ENCODE data around the gene ZP2.

Gene ZP2

GRCh38 chr16:21233045-21233520 lies 21.7 kb upstream of the ZP2 start:
- Histone ChIP-seq H3K9me3 (ENCODE audit: control insufficient read depth, low read length) (no peaks in the 10 kb centered on the region), H3K4me1 (ENCODE audit: control insufficient read depth, insufficient read depth, low read length) (no peaks in the 10 kb centered on the region), H3K27me3 (ENCODE audit: control insufficient read depth, insufficient read depth, low read length) (no peaks in the 10 kb centered on the region), H3K36me3 (ENCODE audit: control insufficient read depth, insufficient read depth, low read length) (no peaks in the 10 kb centered on the region), H3K4me3 (ENCODE audit: low read length) (no peak overlapping the region), H3K9ac (ENCODE audit: low read length) (no peak overlapping the region)

- Histone ChIP-seq H3K36me3 (ENCODE audit: control insufficient read depth, insufficient read depth, low read length) (no peaks in the 10 kb centered on the region), H3K4me3 (ENCODE audit: low read length) (no peak overlapping the region), H3K9me3 (ENCODE audit: control insufficient read depth, low read length) (no peaks in the 10 kb centered on the region), H3K27me3 (ENCODE audit: control insufficient read depth, insufficient read depth, low read length) (no peaks in the 10 kb centered on the region), H3K9ac (ENCODE audit: low read length) (no peak overlapping the region), H3K4me1 (ENCODE audit: control insufficient read depth, insufficient read depth, low read length) (no peaks in the 10 kb centered on the region)
Measured at GRCh38 chr16:21228361-21228872, 17.0 kb upstream of the ZP2 start.

DNA sequence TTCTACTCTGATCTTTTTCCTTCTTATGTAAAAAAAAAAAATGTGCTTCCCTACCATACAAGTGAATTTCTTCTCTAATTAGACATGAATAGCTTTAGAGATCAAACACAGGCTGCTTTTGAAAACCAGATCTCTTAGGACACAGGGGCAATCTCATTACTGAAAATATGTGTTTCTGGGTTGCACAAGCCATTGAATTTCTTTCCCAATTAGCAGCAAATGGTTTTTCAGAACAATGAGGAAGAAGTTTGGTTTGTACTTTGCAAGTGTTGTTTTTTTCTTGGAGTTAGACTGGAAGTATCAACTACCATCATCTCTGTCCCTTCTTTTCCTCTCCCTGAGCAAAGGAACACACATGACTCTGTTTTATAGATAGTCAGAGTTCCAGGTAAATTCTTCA lies 16.5 kb upstream of the ZP2 start:
- H3K36me3 ChIP-seq (ENCODE audit: control insufficient read depth, insufficient read depth, low read length) = no peaks in the 10 kb centered on the region
- H3K9ac ChIP-seq (ENCODE audit: low read length) = no peak overlapping the region
- no peaks in the 10 kb centered on the region for H3K9me3 ChIP-seq (ENCODE audit: control insufficient read depth, low read length)
- H3K27me3 ChIP-seq (ENCODE audit: control insufficient read depth, insufficient read depth, low read length) = no peaks in the 10 kb centered on the region
- H3K4me3 ChIP-seq (ENCODE audit: low read length) = no peak overlapping the region
- H3K4me1 ChIP-seq (ENCODE audit: control insufficient read depth, insufficient read depth, low read length) = no peaks in the 10 kb centered on the region

DNA sequence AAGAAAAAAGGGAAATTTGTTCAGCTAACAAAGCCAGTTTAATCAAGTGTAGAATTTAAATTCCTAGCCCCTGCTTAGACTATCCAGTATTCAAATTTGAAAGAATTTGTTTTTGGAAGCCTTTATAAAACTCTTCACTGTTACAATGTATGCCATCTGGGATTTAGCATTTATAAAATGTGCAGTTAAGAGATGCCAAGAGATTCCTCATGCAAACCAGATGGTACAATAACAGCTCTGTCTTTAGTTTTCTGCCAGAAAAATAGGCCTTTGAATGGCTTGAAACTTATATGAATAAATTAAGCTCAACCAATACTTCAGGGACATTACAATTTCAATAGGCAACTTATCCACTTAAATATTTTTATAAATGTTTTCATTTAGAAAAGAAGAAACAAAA lies 15.4 kb upstream of the ZP2 start:
- Histone ChIP-seq H3K9ac (ENCODE audit: low read length) (no peak overlapping the region), H3K36me3 (ENCODE audit: control insufficient read depth, insufficient read depth, low read length) (no peaks in the 10 kb centered on the region), H3K4me3 (ENCODE audit: low read length) (no peak overlapping the region), H3K9me3 (ENCODE audit: control insufficient read depth, low read length) (no peaks in the 10 kb centered on the region), H3K27me3 (ENCODE audit: control insufficient read depth, insufficient read depth, low read length) (no peaks in the 10 kb centered on the region), H3K4me1 (ENCODE audit: control insufficient read depth, insufficient read depth, low read length) (no peaks in the 10 kb centered on the region)

GRCh38 chr16:21224800-21225199 lies 13.4 kb upstream of the ZP2 start:
- Histone ChIP-seq H3K27me3 (ENCODE audit: control insufficient read depth, insufficient read depth, low read length) (no peaks in the 10 kb centered on the region), H3K4me1 (ENCODE audit: control insufficient read depth, insufficient read depth, low read length) (no peaks in the 10 kb centered on the region), H3K36me3 (ENCODE audit: control insufficient read depth, insufficient read depth, low read length) (no peaks in the 10 kb centered on the region), H3K4me3 (ENCODE audit: low read length) (no peak overlapping the region), H3K9ac (ENCODE audit: low read length) (no peak overlapping the region), H3K9me3 (ENCODE audit: control insufficient read depth, low read length) (no peaks in the 10 kb centered on the region)

GRCh38 chr16:21223787-21224186 lies 12.4 kb upstream of the ZP2 start:
- Histone ChIP-seq H3K4me1 (ENCODE audit: control insufficient read depth, insufficient read depth, low read length) (no peaks in the 10 kb centered on the region), H3K9me3 (ENCODE audit: control insufficient read depth, low read length) (no peaks in the 10 kb centered on the region), H3K9ac (ENCODE audit: low read length) (no peak overlapping the region), H3K27me3 (ENCODE audit: control insufficient read depth, insufficient read depth, low read length) (no peaks in the 10 kb centered on the region), H3K4me3 (ENCODE audit: low read length) (no peak overlapping the region), H3K36me3 (ENCODE audit: control insufficient read depth, insufficient read depth, low read length) (no peaks in the 10 kb centered on the region)

GRCh38 chr16:21222495-21223337 lies 11.3 kb upstream of the ZP2 start:
- no peaks in the 10 kb centered on the region for H3K36me3 ChIP-seq (ENCODE audit: control insufficient read depth, insufficient read depth, low read length)
- no peak overlapping the region for H3K9ac ChIP-seq (ENCODE audit: low read length)
- no peaks in the 10 kb centered on the region for H3K4me1 ChIP-seq (ENCODE audit: control insufficient read depth, insufficient read depth, low read length)
- no peaks in the 10 kb centered on the region for H3K9me3 ChIP-seq (ENCODE audit: control insufficient read depth, low read length)
- no peak overlapping the region for H3K4me3 ChIP-seq (ENCODE audit: low read length)
- H3K27me3 ChIP-seq (ENCODE audit: control insufficient read depth, insufficient read depth, low read length) = no peaks in the 10 kb centered on the region

DNA sequence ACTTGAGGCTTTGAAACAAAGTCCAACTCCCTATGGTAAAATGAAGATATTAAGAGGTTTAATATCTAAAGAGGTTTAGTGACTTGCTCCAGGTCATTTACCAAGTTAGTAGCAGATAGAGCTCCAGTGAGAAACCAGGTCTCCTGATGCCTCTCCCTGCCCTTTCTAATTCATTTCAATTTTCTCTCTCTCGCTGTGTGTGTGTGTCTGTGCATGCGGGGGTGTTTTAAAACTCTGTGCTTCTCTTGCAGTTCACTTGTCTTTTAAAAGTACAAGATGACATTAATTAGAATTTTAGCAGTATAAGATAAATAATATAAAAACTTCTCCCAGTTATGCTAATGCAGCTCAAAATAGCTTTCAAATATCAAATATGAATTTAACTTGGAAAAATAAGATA lies 8.2 kb upstream of the ZP2 start:
- H3K27me3 ChIP-seq (ENCODE audit: control insufficient read depth, insufficient read depth, low read length) = no peaks in the 10 kb centered on the region
- no peak overlapping the region for H3K9ac ChIP-seq (ENCODE audit: low read length)
- H3K4me1 ChIP-seq (ENCODE audit: control insufficient read depth, insufficient read depth, low read length) = no peaks in the 10 kb centered on the region
- H3K36me3 ChIP-seq (ENCODE audit: control insufficient read depth, insufficient read depth, low read length) = no peaks in the 10 kb centered on the region
- no peak overlapping the region for H3K4me3 ChIP-seq (ENCODE audit: low read length)
- no peaks in the 10 kb centered on the region for H3K9me3 ChIP-seq (ENCODE audit: control insufficient read depth, low read length)

GRCh38 chr16:21218153-21218552 lies 6.8 kb upstream of the ZP2 start:
- no peaks in the 10 kb centered on the region for H3K36me3 ChIP-seq (ENCODE audit: control insufficient read depth, insufficient read depth, low read length)
- H3K4me1 ChIP-seq (ENCODE audit: control insufficient read depth, insufficient read depth, low read length) = no peaks in the 10 kb centered on the region
- no peaks in the 10 kb centered on the region for H3K27me3 ChIP-seq (ENCODE audit: control insufficient read depth, insufficient read depth, low read length)
- no peaks in the 10 kb centered on the region for H3K9me3 ChIP-seq (ENCODE audit: control insufficient read depth, low read length)
- H3K9ac ChIP-seq (ENCODE audit: low read length) = no peak overlapping the region
- H3K4me3 ChIP-seq (ENCODE audit: low read length) = no peak overlapping the region

GRCh38 chr16:21217121-21217520 lies 5.7 kb upstream of the ZP2 start:
- Histone ChIP-seq H3K9ac (ENCODE audit: low read length) (no peak overlapping the region), H3K27me3 (ENCODE audit: control insufficient read depth, insufficient read depth, low read length) (no peaks in the 10 kb centered on the region), H3K9me3 (ENCODE audit: control insufficient read depth, low read length) (no peaks in the 10 kb centered on the region), H3K4me3 (ENCODE audit: low read length) (no peak overlapping the region), H3K4me1 (ENCODE audit: control insufficient read depth, insufficient read depth, low read length) (no peaks in the 10 kb centered on the region), H3K36me3 (ENCODE audit: control insufficient read depth, insufficient read depth, low read length) (no peaks in the 10 kb centered on the region)

GRCh38 chr16:21214086-21214485 lies 2.7 kb upstream of the ZP2 start:
- Histone ChIP-seq H3K36me3 (ENCODE audit: control insufficient read depth, insufficient read depth, low read length) (no peaks in the 10 kb centered on the region), H3K27me3 (ENCODE audit: control insufficient read depth, insufficient read depth, low read length) (no peaks in the 10 kb centered on the region), H3K9ac (ENCODE audit: low read length) (no peak overlapping the region), H3K4me3 (ENCODE audit: low read length) (no peak overlapping the region), H3K4me1 (ENCODE audit: control insufficient read depth, insufficient read depth, low read length) (no peaks in the 10 kb centered on the region), H3K9me3 (ENCODE audit: control insufficient read depth, low read length) (no peaks in the 10 kb centered on the region)

DNA sequence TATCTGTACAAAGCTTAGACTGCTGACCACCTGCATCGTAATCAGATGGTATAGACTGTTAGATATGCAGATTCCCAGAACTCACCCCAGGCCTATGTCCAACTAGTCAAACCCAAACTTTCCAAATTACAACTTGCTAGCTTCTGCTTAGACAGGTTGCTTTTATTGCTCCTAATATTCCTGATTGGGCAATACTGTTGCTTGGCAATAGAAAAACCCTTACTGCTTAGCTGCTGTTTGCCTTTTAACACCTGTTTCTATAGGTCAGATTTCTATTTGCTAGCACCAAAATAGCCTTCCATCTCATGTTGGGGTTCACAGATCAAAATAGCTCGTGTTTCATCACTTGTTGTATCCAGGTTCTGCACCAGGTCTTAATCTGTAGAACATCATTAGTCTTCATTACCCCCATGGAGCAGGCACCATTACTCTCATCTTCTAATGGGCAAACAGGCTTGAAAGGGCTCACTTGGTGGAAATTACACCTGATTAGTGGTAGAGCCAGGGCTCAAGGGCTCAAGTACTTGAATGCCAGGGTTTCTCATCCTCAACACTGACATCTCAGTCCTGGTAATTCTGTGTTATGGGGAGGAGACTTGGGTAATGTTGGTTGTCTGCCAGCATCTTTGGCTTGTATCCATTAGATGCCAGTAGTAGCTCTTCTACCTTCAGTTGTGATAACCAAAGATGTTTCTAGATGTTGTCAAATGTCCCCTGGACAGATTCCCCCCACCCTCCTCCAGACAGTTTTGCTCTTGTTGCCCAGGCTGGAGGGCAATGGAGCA lies 2.7 kb downstream of the ZP2 start:
- Histone ChIP-seq H3K4me1 (ENCODE audit: control insufficient read depth, insufficient read depth, low read length) (no peaks in the 10 kb centered on the region), H3K27me3 (ENCODE audit: control insufficient read depth, insufficient read depth, low read length) (no peaks in the 10 kb centered on the region), H3K36me3 (ENCODE audit: control insufficient read depth, insufficient read depth, low read length) (no peaks in the 10 kb centered on the region), H3K9me3 (ENCODE audit: control insufficient read depth, low read length) (no peaks in the 10 kb centered on the region), H3K9ac (ENCODE audit: low read length) (no peak overlapping the region), H3K4me3 (ENCODE audit: low read length) (no peak overlapping the region)
